H1 (cell line): ENCODE measurements around the gene CCNY. TPM values are rescaled to one million over a fixed set of nuclear protein-coding genes. Genes with fewer than 3 reads are reported as not detected.

Experiments used
- ATF2 ChIP-seq: IDR thresholded peaks from 2 replicates; pipeline ENCODE4 v1.6.1; 2012; ENCODE audit warnings: low read length, inconsistent platforms
- KDM1A ChIP-seq: fragments of 200-600, 300-600 bp; sonication (generic); IDR thresholded peaks from 2 replicates; pipeline ENCODE4 v1.7.1; 2016; ENCODE audit warnings: mild to moderate bottlenecking, low read length, borderline replicate concordance
- MAFK ChIP-seq: IDR thresholded peaks from 2 replicates; pipeline ENCODE4 v1.6.1; 2012; ENCODE audit warnings: low read depth, mild to moderate bottlenecking, improper control_type of control experiment, low read length
- SAP30 ChIP-seq: fragments of 300-600 bp; sonication (generic); IDR thresholded peaks from 2 replicates; pipeline ENCODE4 v1.7.1; 2012; ENCODE audit warnings: low read length, moderate library complexity, mild to moderate bottlenecking, inconsistent platforms; ENCODE audit not compliant: insufficient read depth, insufficient replicate concordance
- SP4 ChIP-seq: IDR thresholded peaks from 2 replicates; pipeline ENCODE4 v1.6.1; 2012; ENCODE audit warnings: low read length, inconsistent platforms
- polyA plus RNA-seq, 7 experiments: library from polyadenylated mRNA; depleted of rRNA in 3 of 7; stranded (reverse) in 5 of 7; unstranded in 2 of 7; fragments of >200 nt in 5 of 7; fragments of 200-250 nt in 2 of 7; gene quantifications; 1 replicate in 5 of 7; 2 replicates in 1 of 7; 4 replicates in 1 of 7; pipeline versions ENCODE4 v1.2.1 to v1.2.3, GENCODE V29; 2011 to 2013; ENCODE audit warnings: missing spikeins in 2 of 7, mixed read lengths in 2 of 7
- total RNA-seq: library from RNA; stranded (reverse); fragmentation: NEBNext Ultra II Directional; extraction: Animal tissue kit (Norgen Biotek cat#: 25700); gene quantifications from 2 replicates; pipeline ENCODE4 v1.2.1, GENCODE V29; 2021

The CCNY gene
- total and polyA plus RNA-seq, 2 of the 8 experiments (the other 6 are each of a cell fraction or from before 2014, with no cell fraction given), result 25.3 to 68.2 TPM

GRCh38 chr10:35533565-35533964 lies 197.3 kb downstream of the CCNY start (continued):
- TF ChIP-seq ATF2 (no peak), SAP30 (no peak), SP4 (no peak), MAFK (no peak), KDM1A (no peak)
- TF ChIP-seq, all 59 proteins: peak for 0
